Measurements from ENCODE around the gene ORAI1.
A peak's percentile ranks its signal among the peaks of the same experiment; 100 is the strongest.
"Not testable (repeated sequence)": the region's sequence is repeated elsewhere in the genome, so short reads cannot be mapped to it uniquely, and the experiment has no call there.

Gene ORAI1

GRCh38 chr12:121651320-121651719, 25.0 kb downstream of the ORAI1 start:
- DNase-seq: no peak

GRCh38 chr12:121652767-121653497, 26.6 kb downstream of the ORAI1 start:
- DNase-seq: no peak

- DNase-seq: no peak
Observed at GRCh38 chr12:121653999-121654398, 27.7 kb downstream of the ORAI1 start.

GRCh38 chr12:121656122-121656521, 29.8 kb downstream of the ORAI1 start:
- no peak for DNase-seq

- DNase-seq: no peak
Observed at GRCh38 chr12:121657305-121658008, 31.1 kb downstream of the ORAI1 start.

- not testable (repeated sequence) for DNase-seq
Observed at GRCh38 chr12:121661353-121662105, 35.2 kb downstream of the ORAI1 start.

GRCh38 chr12:121663610-121663929, 37.2 kb downstream of the ORAI1 start:
- DNase-seq: no peak

GRCh38 chr12:121666829-121667228, 40.5 kb downstream of the ORAI1 start:
- DNase-seq: not testable (repeated sequence)

GRCh38 chr12:121668750-121669520, 42.6 kb downstream of the ORAI1 start:
- DNase-seq: peak; percentile 38 to 57

- no peak for DNase-seq
Observed at GRCh38 chr12:121669521-121669900, 43.2 kb downstream of the ORAI1 start, which contains the start of gene MORN3. Gene MORN3, minus strand, starts transcription at chr12:121669654. Its CDS starts 171 bp downstream, at chr12:121669483.

GRCh38 chr12:121673013-121673511, 46.7 kb downstream of the ORAI1 start:
- no peak for DNase-seq

GRCh38 chr12:121676190-121676589, 49.9 kb downstream of the ORAI1 start:
- no peak for DNase-seq

GRCh38 chr12:121678305-121678704, 52.0 kb downstream of the ORAI1 start:
- DNase-seq: no peak

GRCh38 chr12:121678716-121679300, 52.5 kb downstream of the ORAI1 start:
- no peak for DNase-seq

GRCh38 chr12:121679661-121680197, 53.4 kb downstream of the ORAI1 start:
- DNase-seq: not testable (repeated sequence)

GRCh38 chr12:121688966-121689365, 62.6 kb downstream of the ORAI1 start:
- DNase-seq: no peak

- DNase-seq: no peak
Observed at GRCh38 chr12:121689430-121689829, 63.1 kb downstream of the ORAI1 start.

Data from Kasumi-1 (cell line).